Endometrial microvascular endothelial cells (primary cell): ENCODE results near the gene CLASP1. TPM values are rescaled to one million over a fixed set of nuclear protein-coding genes. Genes with fewer than 3 reads are reported as not detected.
"Not testable (repeated sequence)": the region's sequence is repeated elsewhere in the genome, so short reads cannot be mapped to it uniquely, and the experiment has no call there.

Experiments used
- in situ Hi-C: cut with HindIII; loops from 2 replicates; pipeline ENCODE4 v1.10.0; 2017; ENCODE audit warnings: low sequenced_read_pairs, low pct_unique_long_range_greater_than_20kb; ENCODE audit errors: inconsistent ontology term
- total RNA-seq: library from RNA; depleted of rRNA; stranded (reverse); fragments of >200 nt; gene quantifications from one replicate; pipeline ENCODE4 v1.2.3, GENCODE V29; 2015; ENCODE audit errors: inconsistent ontology term

The CLASP1 gene
- 51.7 TPM for total RNA-seq

DNA sequence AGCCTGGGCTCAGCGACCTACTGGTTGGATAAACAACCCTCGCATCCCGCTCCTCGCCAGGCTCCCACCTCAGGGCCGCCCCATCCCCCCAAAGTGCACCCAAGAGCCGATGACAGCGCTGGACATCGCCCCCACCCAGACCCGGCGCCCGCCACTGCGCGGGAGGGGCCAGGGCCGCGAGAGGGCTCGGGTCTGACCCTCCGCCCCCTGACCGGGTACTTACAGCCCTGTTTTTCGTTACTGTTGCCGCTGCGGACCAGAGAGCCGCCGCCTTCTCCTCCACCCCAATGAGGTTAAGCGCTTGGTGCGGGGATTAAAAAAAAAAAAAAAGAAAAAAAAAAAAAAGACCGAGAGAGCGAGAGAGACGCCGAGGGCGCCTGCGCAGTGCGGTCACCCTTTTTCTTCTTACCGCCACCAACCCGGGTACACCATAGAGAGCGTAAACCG, at the start of gene CLASP1:
TSS of gene CLASP1 (minus strand) at position 314 of the 447 bp plus-strand sequence. CDS start 43,567 bp downstream, outside the sequence.
- in situ Hi-C loops: no loop called here

DNA sequence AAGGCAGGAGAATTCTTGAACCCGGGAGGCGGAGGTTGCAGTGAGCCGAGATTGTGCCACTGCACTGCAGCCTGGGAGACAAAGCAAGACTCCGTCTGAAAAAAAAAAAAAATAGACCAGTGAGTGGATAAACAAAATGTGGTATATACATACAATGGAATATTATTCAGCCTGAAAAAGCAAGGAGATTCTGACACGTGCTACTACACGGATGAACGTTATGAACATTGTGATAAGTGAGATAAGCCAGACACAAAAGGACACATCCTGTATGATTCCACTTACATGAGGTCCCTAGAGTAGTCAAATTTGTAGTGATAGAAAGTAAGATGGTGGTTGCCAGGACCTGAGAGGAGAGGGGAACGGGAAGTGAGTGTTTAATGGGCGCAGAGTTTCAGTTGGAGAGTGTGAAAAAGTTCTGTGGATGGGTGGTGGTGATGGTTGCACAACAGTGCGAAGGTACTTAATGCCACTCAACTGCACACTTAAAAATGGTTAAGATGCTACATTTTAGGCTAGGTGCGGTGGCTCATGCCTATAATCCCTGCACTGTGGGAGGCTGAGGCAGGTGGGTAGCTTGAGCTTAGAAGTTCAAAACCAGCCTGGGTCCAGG, 49.2 kb upstream of the CLASP1 start:
- in situ Hi-C loops: no loop called here

DNA sequence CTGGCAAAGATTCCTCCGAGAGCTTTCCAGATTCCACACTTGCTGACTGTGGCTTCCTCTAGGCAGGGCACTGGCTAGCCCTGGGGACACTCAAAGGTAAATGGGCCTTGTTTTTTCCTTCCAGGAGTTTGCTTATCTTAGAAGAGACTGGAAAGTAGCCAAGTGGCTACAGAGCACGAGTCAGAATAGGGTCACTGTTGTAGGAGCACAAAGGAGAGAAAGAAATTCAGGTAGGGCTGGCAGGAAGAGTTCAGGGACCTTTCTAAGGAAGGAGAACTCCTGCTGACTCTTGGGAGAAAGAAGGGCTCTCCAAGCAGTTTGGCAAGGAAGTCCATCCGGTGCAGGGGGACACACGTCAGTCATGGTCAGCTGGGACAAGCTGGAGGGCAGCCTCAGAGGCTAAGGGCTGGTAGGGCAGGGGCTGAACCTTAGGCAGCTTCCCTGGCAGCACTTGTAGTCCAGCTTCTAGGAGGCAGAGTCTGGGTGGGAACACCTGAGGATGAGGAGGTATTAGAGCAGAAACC, 47.9 kb upstream of the CLASP1 start:
- in situ Hi-C loops: no loop called here

DNA sequence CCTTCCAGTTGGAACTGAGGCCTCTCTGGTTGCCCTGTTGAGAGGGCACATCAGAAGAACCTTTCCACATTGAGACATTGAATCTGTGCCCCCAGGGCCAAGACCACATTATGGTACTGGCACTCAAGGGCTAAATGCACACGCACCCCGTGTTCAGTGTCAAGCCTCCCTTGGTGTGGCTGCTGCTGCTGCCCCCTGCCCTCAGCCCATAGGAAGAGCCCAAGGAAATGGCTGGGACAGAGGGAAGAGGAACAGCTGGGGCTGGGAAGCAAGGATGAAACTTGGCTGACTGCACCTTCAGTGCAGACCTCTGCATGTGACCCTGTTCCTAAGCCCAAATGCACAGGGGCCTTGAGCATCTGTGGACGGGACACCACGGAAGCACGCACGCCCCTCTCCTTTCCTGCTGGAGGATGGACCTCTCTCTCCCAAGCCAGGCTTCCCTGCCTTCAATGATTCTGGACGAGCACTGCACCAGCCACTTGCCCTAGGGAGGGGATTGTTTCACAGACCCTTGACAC, 47.2 kb upstream of the CLASP1 start:
- in situ Hi-C loops: no loop called here

DNA sequence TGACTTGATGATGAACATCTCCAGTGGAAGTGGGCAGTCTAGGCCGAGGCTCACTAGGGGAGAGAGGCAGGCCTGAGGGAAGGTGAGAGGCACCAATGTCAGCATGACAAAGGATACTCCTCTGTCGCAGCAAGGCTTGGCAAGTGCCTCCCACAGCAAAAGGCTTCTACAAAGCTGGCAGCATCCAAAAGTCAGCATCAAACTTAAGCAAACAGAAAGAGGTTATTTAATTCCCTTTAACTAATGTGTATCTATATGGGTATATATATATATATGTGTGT, 45.8 kb upstream of the CLASP1 start:
- in situ Hi-C loops: no loop called here

DNA sequence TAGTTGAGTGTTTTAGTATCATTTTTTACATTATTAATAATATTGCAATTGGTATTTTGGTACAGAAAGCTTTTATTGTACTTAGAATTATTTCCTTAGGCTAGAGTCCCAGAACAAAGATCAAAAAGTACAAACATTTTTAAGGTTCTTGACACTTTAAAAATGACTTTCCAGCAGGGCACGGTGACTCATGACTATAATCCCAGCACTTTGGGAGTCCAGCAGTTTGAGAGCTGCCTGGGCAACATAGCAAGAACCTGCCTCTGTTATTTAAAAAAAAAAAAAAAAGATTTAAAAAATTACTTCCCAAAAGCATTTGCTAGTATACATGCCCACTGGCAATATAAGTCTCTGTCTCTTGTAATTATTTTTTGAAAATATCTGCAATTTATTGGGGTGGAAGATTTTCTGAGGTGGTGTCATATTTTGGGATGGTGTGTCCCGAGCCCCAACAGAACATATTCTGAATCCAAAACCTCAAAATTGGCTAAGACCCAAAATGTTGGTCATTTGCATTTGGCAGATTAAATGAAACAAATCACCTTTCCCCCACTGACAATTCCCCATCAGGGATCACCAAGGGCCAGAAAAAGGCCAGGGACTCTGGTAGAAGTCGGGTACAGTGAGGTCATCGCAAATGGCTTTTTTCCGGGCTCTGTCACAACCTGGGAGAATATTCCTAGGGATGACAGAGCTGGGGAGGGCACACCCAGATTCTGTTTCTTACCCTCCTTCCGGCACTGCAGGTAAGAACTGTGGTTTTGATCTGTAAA, 45.3 kb upstream of the CLASP1 start:
- in situ Hi-C loops: no loop called here

DNA sequence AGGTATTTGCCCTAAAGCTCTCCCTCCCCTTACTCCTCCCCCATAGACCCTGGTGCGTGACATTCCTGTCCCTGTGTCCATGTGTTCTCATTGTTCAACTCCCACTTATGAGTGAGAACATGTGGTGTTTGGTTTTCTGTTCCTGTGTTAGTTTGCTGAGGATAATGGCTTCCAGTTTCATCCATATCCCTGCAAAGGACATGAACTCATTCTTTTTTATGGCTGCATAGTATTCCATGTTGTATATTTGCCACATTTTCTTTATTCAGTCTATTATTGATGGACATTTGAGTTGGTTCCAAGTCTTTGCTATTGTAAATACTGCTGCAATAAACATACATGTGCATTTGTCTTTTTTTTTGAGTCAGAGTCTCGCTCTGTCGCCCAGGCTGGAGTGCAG, 41.3 kb upstream of the CLASP1 start:
- in situ Hi-C loops: not testable (repeated sequence)

DNA sequence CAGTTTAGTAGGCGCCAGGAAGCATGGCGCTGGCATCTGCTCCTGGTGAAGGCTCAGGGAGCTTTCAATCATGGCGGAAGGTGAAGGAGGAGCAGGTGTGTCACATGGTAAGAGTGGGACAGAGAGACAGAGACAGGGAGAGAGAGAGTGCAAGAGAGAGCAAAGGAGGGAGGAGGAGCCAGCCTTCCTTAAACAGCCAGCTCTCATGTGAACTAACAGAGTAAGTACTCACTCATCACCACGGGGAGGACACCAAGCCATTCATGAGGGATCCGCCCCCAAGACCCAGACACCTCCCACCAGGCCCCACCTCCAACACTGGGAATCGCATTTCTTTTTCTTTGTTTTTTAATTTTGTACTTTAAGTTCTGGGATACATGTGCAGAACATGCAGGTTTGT, 40.8 kb upstream of the CLASP1 start:
- in situ Hi-C loops: no loop called here

DNA sequence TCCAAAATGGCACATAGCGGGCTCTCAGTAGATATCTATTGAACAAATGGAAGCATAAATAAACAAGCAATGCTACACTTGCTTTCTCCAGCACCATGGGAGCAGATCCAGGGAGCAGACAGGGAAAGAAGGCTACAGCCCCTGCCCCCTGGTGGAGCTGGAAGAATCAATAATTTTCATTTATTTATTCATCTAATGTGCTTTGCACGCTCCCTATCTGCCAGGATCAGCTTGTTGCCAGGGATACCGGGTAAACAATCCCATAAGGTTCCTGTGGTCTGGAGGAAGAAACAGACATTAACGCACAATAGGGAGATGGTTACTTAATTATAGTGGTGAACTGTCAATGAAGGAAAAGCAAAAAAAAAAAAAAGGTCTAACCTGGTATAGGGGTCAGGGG, 40.1 kb upstream of the CLASP1 start:
- in situ Hi-C loops: no loop called here

DNA sequence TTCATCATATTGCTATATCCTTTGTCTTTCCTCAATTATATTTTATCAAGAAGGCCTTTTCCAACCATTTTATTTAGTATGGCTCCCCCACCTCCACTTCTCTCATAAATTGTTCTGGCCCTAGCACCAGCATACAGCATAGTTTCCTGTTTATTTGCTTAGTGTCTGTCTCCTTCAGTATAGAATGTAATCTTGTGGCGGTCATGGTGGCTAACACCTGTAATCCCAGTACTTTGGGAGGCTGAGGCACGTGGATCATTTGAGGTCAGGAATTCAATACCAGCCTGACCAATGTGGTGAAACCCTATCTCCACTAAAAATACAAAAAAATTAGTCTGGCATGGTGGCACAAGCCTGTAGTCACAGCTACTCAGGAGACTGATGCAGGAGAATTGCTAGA, 39.6 kb upstream of the CLASP1 start:
- in situ Hi-C loops: no loop called here

DNA sequence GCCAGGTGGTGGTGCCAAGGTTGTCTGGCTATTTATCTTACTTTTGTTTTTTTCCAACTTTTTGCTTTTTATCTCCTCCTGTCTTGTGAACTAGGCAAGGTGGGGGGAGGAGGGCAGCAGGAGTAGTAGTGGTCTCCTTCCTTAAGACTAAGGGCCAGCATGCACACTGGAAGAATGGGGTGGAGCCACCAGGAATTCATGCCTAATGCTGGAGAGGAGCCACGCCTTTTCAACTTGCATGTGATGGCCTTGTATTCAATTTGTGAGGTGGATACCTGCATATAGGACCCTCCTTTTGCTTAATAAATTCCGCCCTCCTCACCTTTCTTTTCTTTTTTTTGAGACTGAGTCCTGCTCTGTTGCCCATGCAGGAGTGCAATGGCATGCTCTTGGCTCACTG, 37.6 kb upstream of the CLASP1 start:
- in situ Hi-C loops: no loop called here

DNA sequence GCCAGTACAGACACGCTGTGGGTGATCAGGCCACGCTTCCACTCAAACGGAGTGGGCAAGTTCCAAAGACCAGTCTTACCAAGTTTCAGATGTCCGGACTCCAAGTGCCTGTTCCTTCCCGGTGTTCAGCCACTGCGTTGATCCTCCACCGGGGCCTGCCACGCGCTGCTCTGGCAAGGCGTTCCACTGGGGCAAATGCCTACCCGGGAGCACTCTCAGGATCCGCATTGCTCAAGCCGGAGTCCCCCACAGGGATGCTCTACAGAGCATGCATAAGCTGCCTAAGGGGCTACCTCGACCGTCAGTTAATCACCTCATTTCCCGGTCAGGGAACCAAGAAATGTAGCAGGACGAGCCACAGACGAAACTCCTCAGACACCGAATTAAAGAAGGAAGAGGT, 37.0 kb upstream of the CLASP1 start:
- in situ Hi-C loops: no loop called here

DNA sequence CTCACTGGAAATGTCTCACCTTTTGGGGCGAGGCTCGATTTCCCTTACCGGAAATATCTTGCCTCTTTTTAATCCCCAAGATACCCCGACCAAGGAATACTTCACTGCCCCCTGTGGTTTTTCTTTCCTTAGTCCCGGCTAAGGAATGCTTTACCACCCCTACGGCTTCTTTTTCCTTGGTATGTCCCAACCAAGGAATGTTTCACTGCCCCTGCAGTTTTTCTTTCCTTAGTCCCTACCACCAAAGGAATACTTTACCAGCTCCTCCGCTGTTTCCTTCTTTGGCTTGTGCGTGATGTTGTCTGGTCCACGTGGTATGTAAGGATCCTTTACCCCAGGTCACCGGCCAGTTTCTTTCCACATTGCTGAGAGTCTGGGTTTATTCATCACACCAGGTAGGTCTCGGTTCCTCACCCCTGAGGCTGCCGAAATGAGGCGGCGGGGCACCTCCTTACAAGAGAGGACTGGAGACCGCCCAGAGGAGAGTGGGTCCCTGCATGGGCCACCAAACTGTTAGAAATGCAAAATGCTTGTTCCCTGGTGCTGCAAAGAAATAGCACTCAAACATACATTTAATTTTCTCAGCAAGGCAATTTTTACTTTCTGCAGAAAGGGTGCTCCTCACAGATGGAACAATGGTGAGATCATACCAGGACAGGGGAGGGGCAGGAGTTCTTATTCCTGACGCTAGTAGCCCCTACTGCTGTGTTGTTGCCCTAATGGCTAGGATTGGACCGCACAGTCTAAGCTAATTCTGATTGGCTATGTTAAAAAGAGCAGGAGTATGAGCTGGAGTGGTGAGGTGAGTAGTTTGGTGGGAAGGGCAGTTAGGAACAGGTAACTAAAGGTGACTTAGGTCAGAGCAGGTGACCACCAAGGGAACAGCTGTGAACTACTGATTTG, 33.4 kb upstream of the CLASP1 start:
- in situ Hi-C loops: no loop called here

DNA sequence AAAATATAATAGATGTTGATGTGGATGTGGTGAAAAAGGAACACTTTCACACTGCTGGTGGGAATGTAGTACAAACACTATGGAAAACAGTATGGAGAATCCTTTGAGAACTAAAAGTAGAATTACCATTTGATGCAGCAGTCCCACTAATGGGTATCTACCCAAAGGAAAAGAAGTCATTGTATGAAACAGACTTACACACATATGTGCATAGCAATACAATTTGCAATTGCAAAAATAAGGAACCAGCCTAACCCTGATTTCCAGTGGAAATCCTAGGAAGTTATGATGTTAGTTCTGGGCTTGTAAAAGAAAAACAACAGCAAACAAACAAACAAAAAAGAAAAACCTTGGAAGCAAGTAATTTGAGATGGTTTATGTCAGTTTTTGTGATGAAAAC, 28.6 kb upstream of the CLASP1 start:
- in situ Hi-C loops: no loop called here

DNA sequence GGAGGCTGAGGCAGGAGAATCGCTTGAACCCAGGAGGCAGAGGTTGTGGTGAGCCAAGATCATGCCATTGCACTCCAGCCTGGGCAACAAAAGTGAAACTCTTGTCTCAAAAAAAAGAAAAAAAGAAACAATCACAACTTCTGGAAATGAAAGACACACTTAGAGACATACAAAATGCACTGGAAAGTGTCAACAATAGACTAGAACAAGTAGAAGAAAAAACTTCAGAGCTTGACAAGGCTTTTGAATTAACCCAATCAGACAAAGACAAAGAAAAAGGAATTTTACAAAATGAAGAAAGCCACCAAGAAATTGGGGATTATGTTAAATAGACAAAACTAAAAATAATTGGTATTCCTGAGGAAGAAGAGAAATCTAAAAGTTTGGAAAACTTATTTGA, 22.4 kb upstream of the CLASP1 start:
- in situ Hi-C loops: not testable (repeated sequence)

DNA sequence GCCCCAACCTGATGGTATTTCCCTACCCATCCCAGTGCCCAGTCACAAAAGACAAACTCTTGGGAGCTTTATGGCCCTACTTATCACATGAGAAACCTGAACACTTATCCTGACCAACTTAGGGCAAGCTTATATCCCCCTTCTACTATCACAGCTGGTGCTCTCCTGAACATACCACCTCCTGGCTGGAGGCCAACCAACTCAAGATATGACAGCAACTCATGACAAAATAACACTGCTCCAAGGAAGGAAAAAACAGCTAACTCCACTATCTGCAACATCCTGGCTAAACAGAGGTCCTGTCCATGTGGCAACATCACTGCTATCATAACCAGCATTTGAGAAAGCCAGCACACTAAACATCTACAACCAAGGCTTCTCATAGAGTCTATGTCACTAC, 20.9 kb upstream of the CLASP1 start:
- in situ Hi-C loops: no loop called here

DNA sequence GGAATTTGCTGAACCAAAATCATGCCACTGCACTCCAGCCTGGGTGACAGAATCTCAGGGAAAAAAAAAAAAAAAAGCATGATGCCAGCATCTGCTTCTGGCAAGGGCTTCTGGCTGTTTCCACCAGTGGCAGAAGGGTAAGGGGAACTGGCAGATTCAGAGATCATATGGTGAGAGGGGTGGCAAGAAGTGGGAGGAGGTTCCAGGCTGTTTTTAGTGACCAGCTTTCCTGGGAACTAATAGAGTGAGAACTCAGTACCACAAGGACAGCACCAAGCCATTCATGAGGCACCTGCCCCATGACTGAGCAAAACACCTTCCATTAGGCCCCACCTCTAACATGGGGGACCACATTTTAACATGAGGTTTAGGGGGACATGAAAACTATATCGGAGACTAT, 18.4 kb upstream of the CLASP1 start:
- in situ Hi-C loops: no loop called here

DNA sequence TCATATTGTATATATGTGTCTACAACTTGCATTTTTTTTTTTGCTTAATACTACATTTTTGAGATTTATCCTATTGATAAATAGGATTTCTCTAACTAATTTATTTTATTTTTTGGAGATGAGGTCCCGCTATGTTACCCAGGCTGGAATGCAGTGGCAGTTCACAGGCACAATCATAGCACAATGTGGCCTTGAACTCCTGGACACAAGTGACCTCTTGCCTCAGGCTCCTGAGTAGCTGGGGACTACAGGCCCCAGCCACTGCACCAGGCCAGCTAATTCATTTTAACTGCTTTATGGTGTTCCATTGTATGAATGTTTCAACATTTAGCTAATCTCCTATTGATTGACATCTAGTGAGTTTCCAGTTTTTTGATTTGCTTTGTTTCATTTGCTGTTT, 16.8 kb upstream of the CLASP1 start:
- in situ Hi-C loops: no loop called here

DNA sequence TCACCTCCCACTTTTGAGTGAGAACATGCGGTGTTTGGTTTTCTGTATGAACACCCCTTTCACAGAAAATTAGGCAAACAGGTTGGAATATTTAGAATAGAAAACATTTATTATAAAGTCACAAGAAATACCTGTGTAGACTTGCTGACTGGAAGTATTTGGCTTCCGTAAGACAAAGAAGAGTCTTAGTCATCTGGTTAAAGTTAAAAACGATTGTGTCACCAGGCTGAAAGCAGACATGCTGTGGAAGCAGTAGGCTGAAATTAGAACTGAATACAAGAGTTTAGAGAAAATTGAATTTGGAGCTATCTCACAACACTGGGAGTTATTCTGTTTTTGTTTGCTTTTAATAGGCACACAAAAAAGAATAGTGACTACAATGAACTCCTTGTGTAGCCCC, 16.2 kb upstream of the CLASP1 start:
- in situ Hi-C loops: no loop called here
